Measurements from ENCODE around the gene PFDN1.

GRCh38 chr5:140245341-140245740 lies 57.6 kb downstream of the PFDN1 start:
- TF ChIP-seq, protein P1, sequence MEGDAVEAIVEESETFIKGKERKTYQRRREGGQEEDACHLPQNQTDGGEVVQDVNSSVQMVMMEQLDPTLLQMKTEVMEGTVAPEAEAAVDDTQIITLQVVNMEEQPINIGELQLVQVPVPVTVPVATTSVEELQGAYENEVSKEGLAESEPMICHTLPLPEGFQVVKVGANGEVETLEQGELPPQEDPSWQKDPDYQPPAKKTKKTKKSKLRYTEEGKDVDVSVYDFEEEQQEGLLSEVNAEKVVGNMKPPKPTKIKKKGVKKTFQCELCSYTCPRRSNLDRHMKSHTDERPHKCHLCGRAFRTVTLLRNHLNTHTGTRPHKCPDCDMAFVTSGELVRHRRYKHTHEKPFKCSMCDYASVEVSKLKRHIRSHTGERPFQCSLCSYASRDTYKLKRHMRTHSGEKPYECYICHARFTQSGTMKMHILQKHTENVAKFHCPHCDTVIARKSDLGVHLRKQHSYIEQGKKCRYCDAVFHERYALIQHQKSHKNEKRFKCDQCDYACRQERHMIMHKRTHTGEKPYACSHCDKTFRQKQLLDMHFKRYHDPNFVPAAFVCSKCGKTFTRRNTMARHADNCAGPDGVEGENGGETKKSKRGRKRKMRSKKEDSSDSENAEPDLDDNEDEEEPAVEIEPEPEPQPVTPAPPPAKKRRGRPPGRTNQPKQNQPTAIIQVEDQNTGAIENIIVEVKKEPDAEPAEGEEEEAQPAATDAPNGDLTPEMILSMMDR (IDR thresholded peaks at IDR 0.05): no peak
- TF ChIP-seq ZFX (IDR thresholded peaks at IDR 0.05; ENCODE audit: borderline replicate concordance): no peak
